ENCODE measurements around the gene PRKAR1B. TPM values are rescaled to one million over a fixed set of nuclear protein-coding genes. Genes with fewer than 3 reads are reported as not detected.

The PRKAR1B gene
- total RNA-seq, 1 experiment from 2014 or later: 43.3 TPM

- Histone ChIP-seq H3K14ac (ENCODE audit: insufficient read depth, low read length) (no peak overlapping the region; the same call in 1 of the 2 replicates), H3K4ac (ENCODE audit: low read depth, low read length) (no peak overlapping the region), H4K8ac (replicated peaks; ENCODE audit: insufficient read length, low read depth, low read length) (no peak overlapping the region), H2BK20ac (ENCODE audit: low read depth, low read length, poor library complexity, severe bottlenecking) (no peak overlapping the region), H2BK120ac (ENCODE audit: low read depth, low read length, poor library complexity, severe bottlenecking) (no peak overlapping the region), H3K56ac (ENCODE audit: insufficient read length, low read depth, low read length) (no peak overlapping the region), H3K18ac (ENCODE audit: insufficient read length, low read depth, low read length) (no peak overlapping the region), H3T11ph (ENCODE audit: low read length) (no peak overlapping the region), H3K27ac (ENCODE audit: insufficient read length, low read depth, low read length) (no peak overlapping the region), H3K79me1 (ENCODE audit: insufficient read depth, low read depth, low read length, poor library complexity, severe bottlenecking) (no peaks in the 10 kb centered on the region), H3K4me2 (ENCODE audit: insufficient read depth, insufficient read length, low read length) (no peak overlapping the region), H3K79me2 (ENCODE audit: insufficient read depth, low read length) (no peaks in the 10 kb centered on the region), H2BK15ac (ENCODE audit: low read depth, low read length) (no peak overlapping the region), H3K27me3 (ENCODE audit: insufficient read depth, low read length) (no peaks in the 10 kb centered on the region), H3K23me2 (ENCODE audit: insufficient read length, low read depth, low read length, poor library complexity, severe bottlenecking) (no peaks in the 10 kb centered on the region), H3K4me1 (ENCODE audit: insufficient read depth, low read length) (no peaks in the 10 kb centered on the region), H3K23ac (ENCODE audit: insufficient read length, low read depth, low read length) (no peak overlapping the region), H2BK5ac (ENCODE audit: insufficient read length, low read length) (no peak overlapping the region), H2AK5ac (ENCODE audit: insufficient read length, low read length) (no peak overlapping the region), H2AFZ (ENCODE audit: low read length) (no peak overlapping the region), H3K9ac (ENCODE audit: extremely low read depth, insufficient read length, low read length) (no peak overlapping the region), H4K20me1 (ENCODE audit: control insufficient read depth, insufficient read depth, insufficient read length) (no peaks in the 10 kb centered on the region), H4K5ac (ENCODE audit: insufficient read length, low read depth, low read length) (no peak overlapping the region), H2BK12ac (ENCODE audit: insufficient read length, low read depth, low read length) (no peak overlapping the region), H4K91ac (ENCODE audit: insufficient read length, low read depth, low read length) (no peak overlapping the region), H3K9me3 (ENCODE audit: control insufficient read depth, low read depth, low read length) (no peaks in the 10 kb centered on the region)
- H3K27ac Mint-ChIP-seq: no peak overlapping the region
- WGBS (ENCODE audit: extremely low coverage, insufficient read length, low lambda C conversion rate): no CpG with 5 or more reads among the region's 16 CpGs
- H3K9me3 Mint-ChIP-seq: peaks cover 2 to 7% of the 10 kb centered on the region in 2 experiments; a peak in 3 of 5 replicates
- H3K27me3 Mint-ChIP-seq (ENCODE audit: low read depth): peaks cover 1% of the 10 kb centered on the region; the same call in 1 of the 2 replicates
- H3K4me1 Mint-ChIP-seq: peaks cover 1 to 10% of the 10 kb centered on the region in 2 experiments
- H3K36me3 Mint-ChIP-seq (ENCODE audit: insufficient read depth in 1 of 3, low read depth in 3 of 3): peaks cover 22 to 48% (median 38%) of the 10 kb centered on the region in 3 experiments
- no peak for TF ChIP-seq CTCF (conservative IDR thresholded peaks at IDR 0.05)
- H3K4me3 Mint-ChIP-seq: no peak overlapping the region
- DNase-seq: no peak
These were observed 148.7 kb downstream of the PRKAR1B start for GRCh38 chr7:578386-578785.
